IPS-15b (cell line): ENCODE data around the gene SUN1.

Experiments
- H3K27me3 ChIP-seq: one replicate; pipeline ENCODE4 v1.6.1; 2013; ENCODE audit warnings: low read length; ENCODE audit not compliant: control insufficient read depth, insufficient read depth
- H3K36me3 ChIP-seq: one replicate; pipeline ENCODE4 v1.6.1; 2013; ENCODE audit warnings: low read length; ENCODE audit not compliant: control insufficient read depth, insufficient read depth
- H3K4me1 ChIP-seq: one replicate; pipeline ENCODE4 v1.6.1; 2013; ENCODE audit warnings: mild to moderate bottlenecking, low read length; ENCODE audit not compliant: control insufficient read depth, insufficient read depth
- H3K4me3 ChIP-seq: one replicate; pipeline ENCODE4 v1.5.1; 2013; ENCODE audit warnings: low read depth, low read length
- H3K9ac ChIP-seq: one replicate; pipeline ENCODE4 v1.6.1; 2013; ENCODE audit warnings: low read depth, mild to moderate bottlenecking, low read length
- H3K9me3 ChIP-seq: one replicate; pipeline ENCODE4 v1.6.1; 2013; ENCODE audit warnings: mild to moderate bottlenecking, low read length; ENCODE audit not compliant: control insufficient read depth, insufficient read depth

Gene SUN1

GRCh38 chr7:816300-816750 is 16.0 kb upstream of the SUN1 start:
- Histone ChIP-seq H3K36me3 (no peaks in the 10 kb centered on the region), H3K4me3 (peak overlapping the region; percentile 63), H3K9me3 (no peaks in the 10 kb centered on the region), H3K4me1 (peaks cover 17% of the 10 kb centered on the region), H3K27me3 (no peaks in the 10 kb centered on the region), H3K9ac (no peak overlapping the region)

DNA sequence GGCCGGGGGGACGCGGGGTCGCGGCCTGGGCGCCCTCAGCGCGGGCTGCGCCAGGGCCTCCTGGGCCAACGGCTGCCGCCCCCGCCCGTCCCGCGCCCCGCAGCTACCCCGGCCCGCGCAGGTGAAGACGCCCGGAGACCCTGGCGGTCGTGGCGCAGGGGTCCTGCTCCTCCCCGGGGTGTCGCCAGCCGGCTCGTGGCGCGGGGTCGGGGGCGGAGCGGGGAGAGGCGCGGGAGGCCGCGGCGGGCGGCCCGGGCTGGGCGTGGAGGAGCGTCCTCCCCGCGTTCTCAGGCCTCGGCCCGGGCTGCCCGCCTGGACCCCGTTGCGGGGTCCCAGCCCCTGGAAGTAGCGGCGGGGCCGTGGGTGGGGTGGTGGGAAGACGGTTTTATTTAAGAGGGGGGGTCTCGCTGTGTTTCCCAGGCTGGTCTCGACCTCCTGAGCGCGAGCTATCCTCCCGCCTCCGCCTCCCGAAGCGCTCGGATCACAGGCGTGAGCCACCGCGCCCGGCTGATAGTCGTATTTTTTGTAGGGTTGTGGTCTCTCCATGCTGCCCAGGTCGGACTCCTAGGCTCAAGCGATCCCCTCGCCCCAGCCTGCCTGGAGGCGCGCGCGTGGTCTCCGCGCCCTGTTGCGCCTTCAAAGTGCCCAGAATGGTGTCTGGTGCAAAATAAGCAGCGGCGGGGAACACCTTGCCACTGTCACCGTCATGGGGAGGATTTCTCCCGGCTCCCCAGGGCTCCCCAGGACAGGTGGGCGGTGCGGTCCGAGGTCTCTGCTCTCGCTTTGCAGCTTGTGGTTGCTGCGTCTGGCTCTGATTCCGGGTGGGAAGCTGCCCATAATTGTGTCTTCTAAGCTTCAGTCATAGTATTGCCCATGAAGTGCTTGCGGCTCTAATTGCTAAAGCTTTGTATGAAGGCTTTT is 15.3 kb upstream of the SUN1 start:
- H3K9me3 ChIP-seq: no peaks in the 10 kb centered on the region
- peak overlapping the region; percentile 88 for H3K4me3 ChIP-seq
- no peaks in the 10 kb centered on the region for H3K27me3 ChIP-seq
- peaks cover 17% of the 10 kb centered on the region for H3K4me1 ChIP-seq
- no peaks in the 10 kb centered on the region for H3K36me3 ChIP-seq
- H3K9ac ChIP-seq: peak overlapping the region; percentile 56

GRCh38 chr7:818031-818699 is 14.1 kb upstream of the SUN1 start:
- Histone ChIP-seq H3K9me3 (no peaks in the 10 kb centered on the region), H3K4me1 (peaks cover 11% of the 10 kb centered on the region), H3K27me3 (no peaks in the 10 kb centered on the region), H3K36me3 (no peaks in the 10 kb centered on the region), H3K9ac (no peak overlapping the region), H3K4me3 (peak overlapping the region; percentile 18)

- H3K4me3 ChIP-seq: no peak overlapping the region
- no peak overlapping the region for H3K9ac ChIP-seq
- H3K36me3 ChIP-seq: no peaks in the 10 kb centered on the region
- peaks cover 11% of the 10 kb centered on the region for H3K4me1 ChIP-seq
- H3K27me3 ChIP-seq: no peaks in the 10 kb centered on the region
- H3K9me3 ChIP-seq: no peaks in the 10 kb centered on the region
Measured at GRCh38 chr7:820341-820740, 11.9 kb upstream of the SUN1 start.

GRCh38 chr7:821688-822087 is 10.6 kb upstream of the SUN1 start:
- Histone ChIP-seq H3K9me3 (no peaks in the 10 kb centered on the region), H3K36me3 (no peaks in the 10 kb centered on the region), H3K4me3 (no peak overlapping the region), H3K9ac (peak overlapping the region; percentile 3), H3K27me3 (no peaks in the 10 kb centered on the region), H3K4me1 (peaks cover 11% of the 10 kb centered on the region)

DNA sequence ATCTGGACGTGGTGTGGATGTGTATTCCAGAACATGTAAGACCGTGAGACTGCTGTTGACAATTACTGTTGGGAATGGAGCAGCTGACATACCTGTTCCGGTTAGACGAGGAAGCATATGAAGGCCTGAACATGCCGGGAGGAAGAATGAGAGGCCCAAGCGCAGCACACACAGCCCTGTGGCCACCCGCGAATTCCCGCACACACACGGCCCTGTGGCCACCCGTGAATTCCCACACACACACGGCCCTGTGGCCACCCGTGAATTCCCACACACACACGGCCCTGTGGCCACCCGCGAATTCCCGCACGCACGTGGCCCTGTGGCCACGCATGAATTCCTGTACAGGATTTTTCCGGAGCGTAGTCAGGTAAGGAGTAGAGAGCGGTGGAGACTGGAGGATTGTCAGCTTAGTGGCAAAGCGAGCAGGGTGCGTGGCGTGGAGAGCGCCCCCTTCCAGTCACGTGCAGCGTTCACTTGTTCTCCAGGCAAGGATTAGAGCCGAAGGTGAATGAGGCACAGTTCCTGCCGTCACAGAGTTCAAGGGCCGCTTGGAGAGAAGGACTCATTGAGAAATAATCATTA is 9.5 kb upstream of the SUN1 start:
- H3K9ac ChIP-seq: no peak overlapping the region
- peaks cover 11% of the 10 kb centered on the region for H3K4me1 ChIP-seq
- H3K9me3 ChIP-seq: no peaks in the 10 kb centered on the region
- no peaks in the 10 kb centered on the region for H3K27me3 ChIP-seq
- H3K36me3 ChIP-seq: no peaks in the 10 kb centered on the region
- H3K4me3 ChIP-seq: no peak overlapping the region

DNA sequence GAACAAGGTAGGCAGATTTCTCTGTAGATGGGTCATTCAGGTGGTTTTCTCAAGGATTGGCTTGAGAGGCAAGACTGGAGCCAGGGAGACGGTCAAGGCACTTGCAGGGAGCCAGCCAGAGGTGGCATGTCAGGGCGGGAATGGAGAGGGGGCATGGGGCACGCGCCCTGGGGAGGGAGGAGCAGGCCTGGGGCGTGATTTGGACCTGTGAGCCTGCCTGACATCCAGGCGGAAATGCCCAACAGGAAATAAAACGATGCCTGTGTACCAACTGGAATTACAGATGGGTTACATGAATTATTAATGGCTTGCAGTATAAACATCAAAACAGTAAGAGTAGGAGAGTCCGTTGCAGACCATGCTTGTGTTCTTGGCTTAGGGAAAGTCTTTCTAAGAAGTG is 8.6 kb upstream of the SUN1 start:
- peaks cover 11% of the 10 kb centered on the region for H3K4me1 ChIP-seq

DNA sequence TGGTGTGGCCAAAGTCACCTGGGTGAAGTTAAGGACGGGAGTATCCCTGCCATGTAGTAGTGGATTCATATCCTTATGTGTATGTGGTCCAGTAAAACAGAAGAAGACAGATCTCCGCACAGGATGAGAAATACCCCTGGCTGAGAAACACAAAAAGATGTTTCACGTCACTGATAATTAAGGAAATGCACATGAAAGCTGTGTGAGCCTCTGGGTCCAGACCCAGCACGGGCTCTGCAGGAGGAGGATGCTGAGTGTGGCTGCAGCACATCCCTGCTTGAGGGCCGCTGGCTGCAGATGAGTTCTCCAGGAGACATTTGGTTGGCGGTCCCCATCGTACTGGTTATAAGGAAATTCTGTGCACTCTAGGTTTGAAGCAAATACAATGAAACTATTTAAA is 8.2 kb upstream of the SUN1 start:
- no peak overlapping the region for H3K4me3 ChIP-seq
- no peak overlapping the region for H3K9ac ChIP-seq
- H3K27me3 ChIP-seq: no peaks in the 10 kb centered on the region
- H3K36me3 ChIP-seq: no peaks in the 10 kb centered on the region
- no peaks in the 10 kb centered on the region for H3K9me3 ChIP-seq
- peaks cover 11% of the 10 kb centered on the region for H3K4me1 ChIP-seq

More for the DNA sequence above, 8.6 kb upstream of the SUN1 start:
- Histone ChIP-seq H3K36me3 (no peaks in the 10 kb centered on the region), H3K9me3 (no peaks in the 10 kb centered on the region), H3K9ac (no peak overlapping the region), H3K27me3 (no peaks in the 10 kb centered on the region), H3K4me3 (no peak overlapping the region)

- H3K9me3 ChIP-seq: no peaks in the 10 kb centered on the region
- H3K4me1 ChIP-seq: peaks cover 11% of the 10 kb centered on the region
- no peaks in the 10 kb centered on the region for H3K36me3 ChIP-seq
- H3K9ac ChIP-seq: no peak overlapping the region
- no peak overlapping the region for H3K4me3 ChIP-seq
- H3K27me3 ChIP-seq: no peaks in the 10 kb centered on the region
Measured at GRCh38 chr7:824664-825063, 7.6 kb upstream of the SUN1 start.

DNA sequence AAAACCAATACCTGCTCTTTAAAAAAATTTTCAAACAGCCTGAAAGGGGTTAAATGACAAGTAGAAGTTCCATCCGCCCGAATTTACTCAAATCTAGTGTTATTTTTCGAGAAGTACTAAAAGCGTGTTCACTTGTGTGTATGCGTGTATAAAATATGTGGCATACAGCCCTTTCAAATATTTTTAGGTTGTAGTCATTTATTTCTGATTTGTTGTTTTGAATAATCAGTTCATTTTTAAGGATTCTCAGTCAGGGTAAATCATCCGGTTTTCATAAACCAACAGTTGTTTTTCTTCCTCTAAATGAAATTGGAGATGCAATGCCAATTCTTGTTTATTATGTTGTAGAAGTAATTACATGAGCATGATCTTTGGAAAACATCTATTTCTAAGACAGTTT is 6.9 kb upstream of the SUN1 start:
- H3K4me1 ChIP-seq: peaks cover 7% of the 10 kb centered on the region
- H3K36me3 ChIP-seq: no peaks in the 10 kb centered on the region

GRCh38 chr7:826230-826917 is 5.9 kb upstream of the SUN1 start:
- Histone ChIP-seq H3K9ac (no peak overlapping the region), H3K4me3 (no peak overlapping the region), H3K27me3 (no peaks in the 10 kb centered on the region), H3K4me1 (peaks cover 9% of the 10 kb centered on the region), H3K9me3 (no peaks in the 10 kb centered on the region), H3K36me3 (peaks cover 4% of the 10 kb centered on the region)

More for the DNA sequence above, 6.9 kb upstream of the SUN1 start:
- Histone ChIP-seq H3K27me3 (no peaks in the 10 kb centered on the region), H3K4me3 (no peak overlapping the region), H3K9ac (no peak overlapping the region), H3K9me3 (no peaks in the 10 kb centered on the region)
